GM19372 (cell line): ENCODE results near the gene PSMD11.

Experiments
- ATAC-seq: cut with Tn5 transposase; IDR thresholded peaks from one replicate; pipeline ENCODE4 v1.9.1; 2021; ENCODE audit warnings: mild to moderate bottlenecking, low read depth, moderate library complexity; ENCODE audit not compliant: unreplicated experiment

Gene PSMD11

DNA sequence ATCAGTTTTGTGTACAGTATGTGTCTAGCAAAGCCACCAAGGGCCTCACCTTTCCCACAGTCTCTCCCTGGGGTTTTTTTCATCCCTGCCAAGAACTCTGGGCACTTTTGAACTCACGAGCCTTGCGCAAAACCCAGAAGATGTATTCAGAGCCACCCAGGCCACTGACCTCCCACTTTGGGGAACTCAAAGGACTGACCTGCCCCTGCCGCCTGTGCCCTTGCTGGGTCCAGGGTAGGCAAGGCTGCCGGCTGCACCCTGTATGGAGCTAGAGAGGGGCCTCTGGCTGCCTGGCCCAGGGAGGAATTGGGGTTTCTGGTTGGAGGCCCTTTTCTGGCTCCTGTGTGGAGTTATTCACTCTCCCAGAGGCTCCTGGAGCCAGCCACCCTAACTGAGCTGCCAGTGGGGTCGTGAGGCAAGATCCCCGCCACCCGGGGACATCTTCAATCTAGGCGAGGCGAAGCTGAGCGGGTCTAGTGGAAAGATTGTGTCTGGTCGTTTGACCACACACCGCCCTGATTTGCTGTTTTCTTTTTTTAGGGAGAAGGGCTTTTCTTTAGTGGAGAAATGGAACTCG, 44.4 kb downstream of the PSMD11 start:
- no peak for ATAC-seq

DNA sequence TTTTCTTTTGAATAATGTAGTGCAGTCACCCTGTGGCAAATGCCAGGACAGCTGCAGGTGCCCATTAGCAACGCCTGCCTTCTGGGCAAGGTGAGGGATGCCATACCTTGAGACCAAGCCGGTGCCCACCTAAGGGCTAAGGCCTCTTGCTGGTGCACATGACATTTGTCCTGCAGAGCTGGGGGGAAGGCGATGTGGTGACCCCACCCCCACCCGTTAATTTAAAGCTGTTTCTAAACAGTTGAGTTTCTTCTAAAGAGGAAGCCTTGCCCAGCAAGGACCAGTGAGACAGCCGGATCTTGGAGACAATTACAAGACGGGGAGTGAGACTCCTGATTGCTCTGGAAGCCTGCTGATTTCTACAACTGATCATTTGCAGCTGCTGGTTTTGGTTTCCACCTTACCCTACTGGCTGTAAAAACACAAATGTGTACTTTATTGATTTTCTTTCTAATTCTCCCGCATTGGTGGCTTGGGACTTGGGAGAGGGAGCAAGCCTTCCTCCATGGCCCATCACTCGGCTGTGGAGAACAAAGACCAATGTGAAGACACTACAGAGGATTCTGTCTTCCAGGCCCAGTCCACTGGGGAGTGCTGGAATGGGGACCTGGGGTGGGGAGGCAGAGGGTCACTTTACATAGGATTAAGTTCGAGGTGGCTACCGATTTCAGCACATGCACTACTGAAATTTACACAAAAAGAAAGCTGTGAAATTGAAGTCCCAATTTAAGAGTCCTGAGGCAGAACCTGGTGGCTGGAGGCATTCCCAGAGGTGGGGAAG, 45.2 kb downstream of the PSMD11 start:
- no peak for ATAC-seq

DNA sequence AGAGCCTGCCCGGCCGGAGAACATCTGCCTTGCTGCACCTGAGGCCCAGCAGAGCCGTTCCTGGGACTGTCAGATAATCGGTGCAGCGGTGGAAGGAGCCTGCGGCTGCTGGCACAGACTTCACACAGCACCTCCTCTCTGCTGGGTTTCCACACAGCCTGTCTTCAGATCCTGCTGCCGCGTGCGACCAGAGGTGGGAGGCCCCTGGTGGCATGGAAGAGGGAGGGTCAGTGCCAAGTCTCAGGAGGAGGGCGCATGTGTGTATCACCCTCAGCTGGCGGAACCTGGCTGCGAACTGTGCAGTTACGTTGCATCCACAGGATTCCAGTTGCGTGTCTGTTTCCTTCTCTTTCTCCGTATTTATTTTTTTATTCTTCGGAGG, 45.8 kb downstream of the PSMD11 start:
- ATAC-seq: no peak

DNA sequence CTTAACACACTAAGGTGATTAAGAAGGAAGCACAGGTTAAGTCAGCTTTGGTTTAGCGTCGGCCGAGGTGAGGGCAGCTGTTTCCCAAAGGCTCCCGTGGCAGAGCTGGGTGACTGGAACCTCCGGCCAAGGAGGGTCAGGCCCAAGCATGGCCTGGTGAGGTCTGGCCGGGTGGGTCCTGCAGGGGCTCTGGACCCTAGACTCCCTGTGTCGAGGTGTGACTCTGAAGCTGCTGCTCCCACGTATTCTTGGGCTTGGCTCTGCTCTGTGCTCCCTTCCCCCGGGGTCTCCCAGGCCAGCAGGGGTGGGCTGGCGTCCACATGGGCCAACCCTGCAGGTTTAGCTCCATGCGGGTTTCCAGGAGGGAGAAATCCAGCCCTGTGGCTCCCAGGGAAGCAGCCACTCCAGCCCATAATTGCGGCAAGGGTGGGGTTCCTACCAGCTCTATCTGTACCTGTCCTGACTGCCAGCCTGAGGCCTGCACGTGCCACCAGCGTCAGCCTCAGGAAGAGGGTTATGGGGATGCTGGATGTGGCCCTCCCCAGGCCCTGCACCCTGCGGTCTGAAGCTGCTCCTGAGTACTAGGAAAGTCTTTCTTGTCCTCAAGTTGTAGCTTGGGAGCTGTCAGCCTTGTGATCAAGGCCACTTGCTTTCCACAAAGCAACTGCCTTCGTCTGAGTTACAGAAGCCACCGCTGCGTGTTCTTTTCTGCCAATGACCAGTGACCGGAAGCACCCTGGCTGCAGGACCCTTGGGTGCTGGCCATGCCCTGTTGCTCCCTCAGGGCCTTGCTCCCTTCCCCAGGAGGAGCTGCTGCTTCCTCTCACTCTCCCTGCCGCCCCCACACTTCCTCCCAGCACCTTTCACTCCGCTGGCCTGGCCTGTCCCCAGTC, 47.3 kb downstream of the PSMD11 start:
- ATAC-seq: no peak

DNA sequence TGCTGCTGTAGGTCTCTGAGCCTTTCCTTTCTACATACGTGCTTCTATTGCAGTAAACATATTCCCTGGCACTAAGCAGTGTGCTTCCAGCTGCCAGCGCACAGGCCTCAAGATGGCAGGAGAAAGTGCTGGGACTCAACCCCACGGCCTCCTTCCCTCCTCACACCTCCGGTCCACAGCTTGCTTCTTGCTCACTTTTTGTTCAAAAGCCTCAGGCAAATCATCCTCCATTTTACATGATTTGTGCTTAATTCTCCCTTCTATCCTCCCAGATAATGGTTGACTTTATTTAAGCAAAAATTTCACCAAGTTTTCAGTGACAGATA, 47.9 kb downstream of the PSMD11 start:
- ATAC-seq: no peak

DNA sequence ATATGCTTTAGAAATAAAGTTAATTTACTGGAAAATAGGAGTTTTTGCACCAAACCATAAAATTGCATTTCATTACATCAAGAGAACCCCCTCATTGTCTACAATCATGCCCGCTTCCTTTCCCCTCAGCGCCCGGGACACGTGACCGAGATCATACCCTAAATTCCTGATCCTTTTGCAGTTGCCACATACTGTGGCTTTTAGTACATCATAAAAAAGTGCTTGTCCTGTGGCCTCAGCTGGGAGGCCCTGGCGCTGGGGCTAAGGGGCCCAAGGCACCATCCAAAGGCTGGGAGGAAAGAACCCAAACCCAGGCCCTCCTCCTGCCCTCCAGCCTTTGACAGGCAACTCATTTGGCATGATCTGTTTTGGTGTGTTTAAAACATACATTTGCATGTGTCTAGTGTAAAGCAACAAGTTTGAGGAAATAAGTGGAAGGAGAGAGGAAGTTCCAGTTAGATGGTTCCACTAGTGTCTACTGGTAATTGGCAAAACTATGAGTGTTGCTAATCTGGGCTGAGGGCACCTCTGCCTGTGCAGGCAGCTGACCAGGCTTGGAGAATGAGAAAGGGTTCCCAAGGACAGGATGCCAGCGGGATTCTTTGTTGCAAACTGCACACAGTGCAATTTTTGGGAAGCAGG, 48.5 kb downstream of the PSMD11 start:
- ATAC-seq: no peak

DNA sequence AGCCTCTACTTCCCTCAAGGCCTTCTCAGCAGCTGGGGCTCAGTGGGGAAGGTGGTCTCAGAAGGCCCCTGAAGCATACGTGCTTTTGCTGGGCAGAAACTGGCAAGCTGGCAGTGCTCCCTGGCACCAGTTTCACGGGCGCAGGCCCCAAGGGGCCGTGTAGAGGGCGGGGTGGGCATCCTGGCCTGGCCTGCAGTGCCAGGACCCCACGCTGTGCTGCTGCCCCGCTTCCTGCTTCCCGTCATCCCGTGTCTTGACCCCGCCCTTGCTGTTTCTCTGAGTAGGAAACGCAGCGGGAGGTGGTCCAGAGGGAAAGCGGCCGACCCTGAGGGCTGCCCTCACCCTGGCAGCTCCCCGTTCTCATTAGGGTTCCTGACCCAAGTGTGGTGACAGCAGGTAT, 49.3 kb downstream of the PSMD11 start:
- no peak for ATAC-seq

DNA sequence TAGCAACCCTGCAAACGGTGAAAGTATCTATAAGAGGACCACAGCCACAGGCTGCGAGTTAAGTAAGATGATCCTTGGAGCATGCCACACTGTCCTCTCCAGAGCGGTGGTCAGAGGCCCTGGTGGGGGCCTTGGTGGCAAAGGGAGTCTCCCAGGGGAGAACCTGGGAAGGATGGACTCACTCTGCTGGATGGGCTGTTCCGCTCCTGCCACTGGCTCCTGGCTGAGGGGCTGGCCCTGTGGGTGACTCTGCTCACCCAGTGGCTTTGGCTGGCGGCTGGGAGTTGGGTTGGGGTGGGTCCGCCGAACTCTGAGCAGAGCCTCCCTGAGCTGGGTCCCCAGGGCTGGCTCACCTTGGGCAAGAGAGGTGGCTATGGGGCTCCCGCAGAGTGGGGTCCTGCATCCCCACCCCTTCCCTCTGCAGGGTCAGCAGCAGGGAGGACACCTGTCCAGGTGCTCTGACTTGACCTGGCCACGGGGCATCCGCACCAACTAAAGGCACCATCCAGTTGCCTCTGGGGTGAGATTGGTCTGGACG, 49.7 kb downstream of the PSMD11 start:
- ATAC-seq: no peak

DNA sequence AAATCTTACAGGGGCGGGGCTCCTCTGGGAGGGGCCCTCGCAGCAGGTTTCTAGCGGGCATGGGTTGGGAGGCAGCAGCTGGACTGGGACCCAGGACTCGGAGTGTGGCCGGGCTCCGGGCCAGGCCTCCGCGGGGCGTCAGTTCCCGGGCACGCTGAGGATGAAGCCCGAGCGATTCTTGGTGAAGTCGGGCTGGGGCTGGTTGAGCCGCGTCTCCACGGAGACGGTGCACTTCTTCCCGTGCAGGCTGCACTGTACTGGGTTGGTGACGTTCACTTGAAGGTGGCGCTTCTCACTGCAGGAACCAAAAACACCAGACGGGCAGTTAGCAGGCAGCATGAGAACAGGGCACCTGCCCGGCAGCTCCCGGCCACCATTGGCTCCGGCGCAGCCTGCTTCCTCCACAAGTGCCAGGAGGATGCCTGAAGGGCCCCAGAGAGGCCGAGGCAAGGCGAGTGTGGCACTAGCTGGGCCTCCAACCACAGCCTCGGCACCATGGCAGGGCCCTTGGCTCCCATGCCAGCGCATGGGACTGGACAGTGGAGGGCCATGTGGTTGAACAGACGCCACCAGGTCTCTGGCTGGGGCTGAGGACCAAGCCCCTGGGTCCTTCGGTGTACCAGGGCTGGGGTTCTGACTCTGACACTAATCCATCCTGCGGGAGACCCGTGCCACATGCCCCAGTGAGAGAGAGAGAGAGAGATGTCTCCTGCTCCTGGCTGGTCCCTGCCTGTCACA, 50.5 kb downstream of the PSMD11 start:
- ATAC-seq: no peak

DNA sequence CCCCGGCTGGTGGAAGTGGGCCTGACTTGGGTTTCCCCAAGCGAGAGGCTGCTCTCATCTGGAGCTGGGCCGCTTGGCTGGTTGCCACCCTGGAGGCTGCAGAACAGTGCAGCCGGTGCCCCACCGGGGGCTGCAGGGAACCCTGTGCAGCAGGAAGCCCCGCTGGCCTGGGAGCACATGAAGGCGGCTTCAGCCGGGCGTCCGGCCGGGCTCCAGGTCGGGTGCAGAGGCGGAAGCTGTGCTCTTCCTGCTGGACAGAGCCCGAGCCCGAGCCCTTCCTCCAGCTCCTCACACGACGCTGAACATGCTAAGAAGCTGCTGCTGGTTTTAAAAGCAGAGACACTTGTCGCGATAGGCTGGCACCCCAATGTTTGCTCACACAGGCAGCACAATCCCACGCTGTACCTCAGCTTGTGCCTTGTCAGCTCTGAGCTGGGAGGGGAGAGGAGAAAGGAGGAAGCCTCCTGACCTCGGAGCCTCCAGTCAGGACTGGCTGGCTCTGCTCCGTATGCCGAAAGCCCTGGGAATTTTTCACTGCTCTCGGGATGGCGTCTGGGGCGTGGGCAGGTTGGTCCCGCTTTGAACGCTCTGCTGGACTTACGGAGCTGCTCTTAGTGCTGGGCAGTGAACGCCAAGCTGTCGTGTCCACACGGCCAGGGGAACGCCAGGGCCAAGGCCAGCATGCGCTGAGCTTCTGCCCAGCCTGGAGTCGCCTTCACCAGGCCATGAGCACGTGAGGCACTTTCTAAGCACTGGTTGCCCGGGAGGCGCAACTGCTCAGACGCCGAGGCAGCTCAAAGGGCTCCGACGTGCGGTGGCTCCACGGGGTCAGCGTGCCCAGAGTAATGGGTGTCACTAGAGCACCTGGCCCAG, 51.3 kb downstream of the PSMD11 start:
- ATAC-seq: no peak

DNA sequence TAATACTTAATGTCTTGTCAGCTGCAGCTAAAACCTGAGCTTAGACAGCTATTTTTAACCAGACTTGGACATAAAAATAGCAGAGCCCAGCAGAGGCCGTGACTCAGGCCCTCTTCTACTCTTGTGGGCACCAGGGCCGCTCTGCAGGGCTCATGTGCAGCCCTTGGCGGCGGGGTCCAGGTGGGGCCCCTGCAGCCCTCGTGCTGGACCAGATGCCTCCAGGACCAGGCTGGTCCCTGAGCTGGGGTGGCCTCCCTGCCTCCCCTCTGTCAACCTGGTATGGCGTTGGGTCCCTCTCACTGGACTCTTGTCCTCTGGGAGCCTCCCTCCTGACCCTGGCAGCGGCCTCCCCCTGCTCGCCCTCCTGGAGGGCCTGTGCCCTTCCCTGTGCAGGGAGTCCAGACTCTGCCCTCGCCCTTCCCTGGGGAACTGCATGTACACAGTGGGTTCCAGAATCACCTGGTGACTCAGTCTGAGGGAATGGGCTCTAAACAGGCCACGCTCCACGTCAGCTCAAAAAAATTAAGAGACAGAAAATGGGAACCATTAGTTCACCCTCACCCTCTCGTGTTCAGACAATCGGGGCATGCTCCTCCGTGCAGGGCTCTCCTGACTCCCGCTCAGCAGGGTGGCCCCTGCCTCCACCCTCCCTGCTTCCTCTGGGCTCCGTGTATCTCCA, 52.2 kb downstream of the PSMD11 start:
- no peak for ATAC-seq

DNA sequence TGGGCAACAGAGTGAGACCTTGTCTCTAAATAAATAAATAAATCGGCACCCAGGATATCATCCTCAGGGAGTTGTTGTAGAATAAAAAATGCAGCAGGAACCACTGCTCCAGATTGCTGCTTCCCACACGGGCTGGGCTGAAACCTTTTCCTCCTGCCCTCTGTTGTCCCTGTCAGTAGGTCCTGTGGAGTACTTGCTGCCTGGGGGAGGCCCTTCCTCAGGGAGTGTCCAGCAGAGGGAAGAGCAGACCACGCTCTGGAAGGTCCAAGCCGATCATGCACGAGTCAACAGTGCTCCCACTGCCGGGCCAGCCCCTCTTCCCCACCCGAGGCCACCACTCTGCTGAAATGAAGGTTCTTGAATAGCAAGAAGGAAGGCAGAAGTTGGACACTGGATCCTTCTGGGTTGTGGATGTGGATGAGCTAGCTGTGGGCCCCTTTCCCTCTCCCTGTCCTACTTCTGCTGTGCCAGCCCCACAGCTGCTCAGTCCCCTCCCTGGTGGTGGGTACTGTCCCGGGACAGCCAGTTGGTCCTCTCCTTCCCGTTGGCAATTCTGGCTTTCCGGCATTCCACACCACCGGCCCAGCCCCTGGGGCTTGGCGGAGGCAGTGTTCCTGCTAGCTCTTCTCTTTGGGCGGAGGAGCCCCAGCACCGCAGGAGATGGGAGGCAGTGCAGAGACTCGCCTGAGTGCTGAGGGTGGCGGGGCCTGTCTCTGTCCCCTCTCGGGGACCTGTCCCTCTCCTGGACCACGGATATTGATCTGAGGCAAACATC, 53.3 kb downstream of the PSMD11 start:
- ATAC-seq: no peak

DNA sequence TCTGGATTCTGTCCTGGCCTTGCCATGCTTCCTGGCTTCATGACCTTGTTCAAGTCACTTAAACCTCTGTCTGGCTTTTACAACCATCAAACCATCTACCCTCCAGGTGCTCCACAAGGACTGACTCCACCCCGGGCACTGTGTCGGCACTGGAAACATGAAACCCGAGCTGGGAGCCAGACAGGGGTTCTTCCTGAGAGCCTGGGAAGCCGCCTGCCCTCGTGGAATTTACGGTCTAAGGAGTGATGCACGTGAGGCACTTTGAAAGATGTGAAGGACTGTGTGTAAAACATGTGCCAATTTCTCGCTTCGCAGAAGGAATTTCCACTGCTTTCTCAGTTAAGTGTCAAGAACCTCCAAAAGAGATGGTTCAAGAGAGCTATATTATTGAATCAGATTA, 54.1 kb downstream of the PSMD11 start:
- no peak for ATAC-seq

DNA sequence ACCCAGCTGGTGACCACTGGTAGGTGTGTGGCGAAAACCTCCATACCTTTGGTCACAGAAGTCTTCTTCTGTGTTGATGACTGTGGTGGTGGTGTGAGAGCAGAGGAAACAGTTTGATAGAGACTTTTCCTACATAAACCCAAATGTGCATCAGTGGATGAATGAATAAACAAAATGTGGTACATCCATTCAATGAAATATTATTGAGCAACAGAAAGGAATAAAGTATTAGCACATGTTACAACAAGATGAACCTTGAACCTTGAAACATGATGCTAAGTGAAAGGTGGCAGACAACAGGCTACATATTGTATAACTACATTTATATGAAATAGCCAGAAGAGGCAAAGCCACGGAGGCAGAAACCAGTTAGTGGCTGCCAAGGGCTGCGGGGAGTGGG, 57.7 kb downstream of the PSMD11 start:
- ATAC-seq: no peak

DNA sequence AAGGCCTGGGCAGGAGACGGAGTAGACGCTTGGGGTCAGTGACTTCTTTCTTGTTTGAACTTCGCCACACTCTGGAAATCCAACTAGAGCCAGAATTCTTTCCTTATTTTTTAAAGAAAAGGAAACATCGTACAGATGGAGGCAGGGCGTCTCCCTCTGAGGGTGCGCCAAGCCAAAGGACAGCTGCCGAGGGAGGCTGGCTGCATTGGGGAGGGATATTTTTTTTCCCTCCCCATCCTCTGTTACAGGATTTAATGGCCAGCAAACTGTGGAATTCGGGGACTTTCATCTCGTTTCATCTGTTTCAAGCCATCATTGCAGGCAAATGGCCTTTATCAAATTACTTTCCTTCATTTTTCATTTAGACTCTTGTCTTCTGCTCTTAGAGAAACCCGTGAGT, 58.4 kb downstream of the PSMD11 start:
- ATAC-seq: no peak

DNA sequence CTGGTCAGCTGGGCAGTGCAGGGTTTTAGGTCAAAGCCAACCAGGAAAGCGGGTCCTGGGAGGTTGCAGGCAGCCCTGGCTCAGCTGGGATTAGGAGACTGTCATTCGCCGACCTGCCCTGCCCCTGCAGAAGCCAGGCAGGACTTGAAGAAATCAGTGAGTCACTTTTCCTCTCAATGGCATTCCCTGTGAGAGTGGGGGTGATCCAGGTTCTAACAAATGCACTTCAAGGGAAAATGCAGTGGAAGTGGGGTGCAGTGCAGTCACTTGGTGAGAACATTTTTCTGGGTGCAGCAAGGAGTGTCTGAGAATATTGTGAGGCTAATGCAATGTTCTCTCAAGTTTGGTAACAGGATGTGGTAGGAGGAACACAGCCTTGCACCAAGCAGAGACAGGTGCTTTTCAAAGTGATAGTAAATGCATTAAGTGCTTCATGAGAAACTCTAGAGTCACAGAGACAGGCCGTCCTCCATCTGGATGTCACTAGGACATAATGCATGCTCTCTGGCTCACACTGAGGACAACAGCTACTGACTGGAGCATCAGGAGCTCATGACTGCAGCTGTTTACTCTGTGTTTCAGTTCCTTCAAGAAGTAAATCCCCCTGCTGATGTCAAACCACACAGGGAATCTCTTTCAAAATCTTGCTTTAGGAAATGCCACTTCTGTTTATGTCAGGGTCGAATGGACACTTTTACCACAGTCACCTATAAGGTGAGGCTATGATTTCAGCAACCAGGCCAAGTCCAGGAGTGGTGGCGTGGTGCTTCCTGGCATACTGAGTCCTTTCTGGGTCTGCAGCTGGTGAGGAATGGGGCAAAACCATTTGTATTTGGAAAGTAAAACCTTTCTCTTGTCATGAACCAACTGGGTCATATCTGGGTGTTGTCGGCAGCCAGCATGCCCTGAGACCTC, 59.2 kb downstream of the PSMD11 start:
- peak; percentile 91 for ATAC-seq
